ENCODE measurements around the gene GMPPB.
"Not testable (repeated sequence)": the region's sequence is repeated elsewhere in the genome, so short reads cannot be mapped to it uniquely, and the experiment has no call there.

The GMPPB gene

GRCh38 chr3:49689908-49690624 lies 33.7 kb downstream of the GMPPB start:
- not testable (repeated sequence) for DNase-seq (ENCODE audit: low read depth)

- DNase-seq (ENCODE audit: low read depth): peak; percentile 75
These were observed 34.5 kb downstream of the GMPPB start, which contains the start of the genes MST1 and RNF123 for GRCh38 chr3:49689046-49689907. Gene MST1 (minus strand): TSS chr3:49689474. CDS start chr3:49688691, 783 bp downstream. Gene RNF123 (plus strand): TSS chr3:49689557. CDS start chr3:49691166, 1,609 bp downstream.

GRCh38 chr3:49688338-49689045 lies 35.3 kb downstream of the GMPPB start:
- not testable (repeated sequence) for DNase-seq (ENCODE audit: low read depth)

GRCh38 chr3:49687424-49687795 lies 36.3 kb downstream of the GMPPB start:
- DNase-seq (ENCODE audit: low read depth): not testable (repeated sequence)

- not testable (repeated sequence) for DNase-seq (ENCODE audit: low read depth)
These were observed 36.9 kb downstream of the GMPPB start for GRCh38 chr3:49686769-49687423.

GRCh38 chr3:49686346-49686745 lies 37.4 kb downstream of the GMPPB start:
- DNase-seq (ENCODE audit: low read depth): not testable (repeated sequence)

GRCh38 chr3:49685846-49686245 lies 37.9 kb downstream of the GMPPB start:
- DNase-seq (ENCODE audit: low read depth): not testable (repeated sequence)

GRCh38 chr3:49685103-49685502 lies 38.6 kb downstream of the GMPPB start:
- DNase-seq (ENCODE audit: low read depth): not testable (repeated sequence)

- not testable (repeated sequence) for DNase-seq (ENCODE audit: low read depth)
These were observed 39.3 kb downstream of the GMPPB start for GRCh38 chr3:49684453-49684852.

- no peak for DNase-seq (ENCODE audit: low read depth)
These were observed 40.6 kb downstream of the GMPPB start for GRCh38 chr3:49683162-49683561.

- no peak for DNase-seq (ENCODE audit: low read depth)
These were observed 42.2 kb downstream of the GMPPB start for GRCh38 chr3:49681543-49681942.

GRCh38 chr3:49681232-49681522 lies 42.6 kb downstream of the GMPPB start:
- no peak for DNase-seq (ENCODE audit: low read depth)

- DNase-seq (ENCODE audit: low read depth): no peak
These were observed 43.1 kb downstream of the GMPPB start for GRCh38 chr3:49680493-49681231.

GRCh38 chr3:49675912-49676311 lies 47.8 kb downstream of the GMPPB start:
- no peak for DNase-seq (ENCODE audit: low read depth)

GRCh38 chr3:49674497-49674983 lies 49.2 kb downstream of the GMPPB start:
- no peak for DNase-seq (ENCODE audit: low read depth)

GRCh38 chr3:49673715-49674496 lies 49.8 kb downstream of the GMPPB start, which contains the start of gene APEH:
Gene APEH (plus strand): TSS chr3:49674351. CDS start chr3:49674402, 51 bp downstream.
- DNase-seq (ENCODE audit: low read depth): peak; percentile 95

- DNase-seq (ENCODE audit: low read depth): no peak
These were observed 50.5 kb downstream of the GMPPB start for GRCh38 chr3:49673121-49673714.

- DNase-seq (ENCODE audit: low read depth): peak; percentile 30
These were observed 52.2 kb downstream of the GMPPB start for GRCh38 chr3:49671291-49672288.

GRCh38 chr3:49670940-49671290 lies 52.8 kb downstream of the GMPPB start:
- no peak for DNase-seq (ENCODE audit: low read depth)
